ENCODE measurements around the gene GNAI1.

Gene GNAI1

GRCh38 chr7:80253237-80253636, 118.6 kb downstream of the GNAI1 start:
- no peak for DNase-seq (ENCODE audit: low read depth)

GRCh38 chr7:80253653-80254052, 119.0 kb downstream of the GNAI1 start:
- DNase-seq (ENCODE audit: low read depth), result no peak

- DNase-seq (ENCODE audit: low read depth), result no peak
These were observed 121.0 kb downstream of the GNAI1 start for GRCh38 chr7:80255656-80256055.

- peak; percentile 20 for DNase-seq (ENCODE audit: low read depth)
These were observed 123.1 kb downstream of the GNAI1 start for GRCh38 chr7:80257756-80258155.

- no peak for DNase-seq (ENCODE audit: low read depth)
These were observed 126.0 kb downstream of the GNAI1 start for GRCh38 chr7:80260606-80261005.

GRCh38 chr7:80263333-80263732, 128.7 kb downstream of the GNAI1 start:
- no peak for DNase-seq (ENCODE audit: low read depth)

- no peak for DNase-seq (ENCODE audit: low read depth)
These were observed 129.2 kb downstream of the GNAI1 start for GRCh38 chr7:80263821-80264220.

- DNase-seq (ENCODE audit: low read depth), result no peak
These were observed 130.3 kb downstream of the GNAI1 start for GRCh38 chr7:80264769-80265495.

- no peak for DNase-seq (ENCODE audit: low read depth)
These were observed 138.1 kb downstream of the GNAI1 start for GRCh38 chr7:80272560-80273239.

GRCh38 chr7:80273327-80273726, 138.7 kb downstream of the GNAI1 start:
- DNase-seq (ENCODE audit: low read depth), result no peak

- no peak for DNase-seq (ENCODE audit: low read depth)
These were observed 140.6 kb downstream of the GNAI1 start for GRCh38 chr7:80275192-80275605.
